ENCODE data around the gene GPATCH1. TPM values are rescaled to one million over a fixed set of nuclear protein-coding genes. Genes with fewer than 3 reads are reported as not detected.

GPATCH1 gene
- polyA plus RNA-seq, 1 donor from 2014 or later, result 11.5 TPM

- Histone ChIP-seq H2AFZ (ENCODE audit: low read depth, low read length) (no peak overlapping the region), H3K9ac (ENCODE audit: low read length) (no peak overlapping the region), H4K20me1 (ENCODE audit: insufficient read depth) (no peaks in the 10 kb centered on the region), H3K4me3 (ENCODE audit: low read length) (no peak overlapping the region), H3K27me3 (ENCODE audit: insufficient read depth, low read depth, low read length) (no peaks in the 10 kb centered on the region), H3K79me2 (replicated peaks; ENCODE audit: insufficient read depth, low read length) (no peaks in the 10 kb centered on the region), H3K36me3 (ENCODE audit: insufficient read depth, low read length) (no peaks in the 10 kb centered on the region), H3K27ac (ENCODE audit: low read length) (no peak overlapping the region), H3F3A (ENCODE audit: insufficient read depth, low read length, poor library complexity, severe bottlenecking) (no peaks in the 10 kb centered on the region), H3K4me2 (ENCODE audit: low read length) (no peak overlapping the region), H3K9me3 (ENCODE audit: low read length) (peaks cover 5% of the 10 kb centered on the region), H3K9me2 (ENCODE audit: insufficient read depth, low read length) (no peaks in the 10 kb centered on the region)
- TF ChIP-seq SMC3 (conservative IDR thresholded peaks at IDR 0.05; ENCODE audit: poor library complexity), result no peak
- TF ChIP-seq EZH2 (IDR thresholded peaks at IDR 0.05; ENCODE audit: borderline replicate concordance, insufficient read depth, low read length, poor library complexity, severe bottlenecking), result no peak
- TF ChIP-seq RAD21 (conservative IDR thresholded peaks at IDR 0.05), result no peak
- no peak for TF ChIP-seq MXI1 (conservative IDR thresholded peaks at IDR 0.05; ENCODE audit: poor library complexity, severe bottlenecking)
These were observed 86.5 kb downstream of the GPATCH1 start for GRCh38 chr19:33167438-33167837.

GRCh38 chr19:33168528-33168927 is 87.5 kb downstream of the GPATCH1 start:
- H3K27ac ChIP-seq (ENCODE audit: low read length), result no peak overlapping the region
- no peak overlapping the region for H3K9ac ChIP-seq (ENCODE audit: low read length)
- no peaks in the 10 kb centered on the region for H3K79me2 ChIP-seq (replicated peaks; ENCODE audit: insufficient read depth, low read length)
- no peaks in the 10 kb centered on the region for H3K27me3 ChIP-seq (ENCODE audit: insufficient read depth, low read depth, low read length)
- H3K4me2 ChIP-seq (ENCODE audit: low read length), result no peak overlapping the region
- H3K36me3 ChIP-seq (ENCODE audit: insufficient read depth, low read length), result no peaks in the 10 kb centered on the region
- TF ChIP-seq RAD21 (conservative IDR thresholded peaks at IDR 0.05), result no peak
- no peak for TF ChIP-seq POLR2AphosphoS5 (IDR thresholded peaks at IDR 0.05)
- TF ChIP-seq SMC3 (conservative IDR thresholded peaks at IDR 0.05; ENCODE audit: poor library complexity), result no peak
- H4K20me1 ChIP-seq (ENCODE audit: insufficient read depth), result no peaks in the 10 kb centered on the region
- H2AFZ ChIP-seq (ENCODE audit: low read depth, low read length), result no peak overlapping the region
- no peaks in the 10 kb centered on the region for H3K9me2 ChIP-seq (ENCODE audit: insufficient read depth, low read length)
- no peak overlapping the region for H3K4me3 ChIP-seq (ENCODE audit: low read length)
- H3K9me3 ChIP-seq (ENCODE audit: low read length), result peaks cover 5% of the 10 kb centered on the region
- H3F3A ChIP-seq (ENCODE audit: insufficient read depth, low read length, poor library complexity, severe bottlenecking), result no peaks in the 10 kb centered on the region

GRCh38 chr19:33171222-33171795 is 90.3 kb downstream of the GPATCH1 start:
- Histone ChIP-seq H3K27ac (ENCODE audit: low read length) (no peak overlapping the region), H3K9me2 (ENCODE audit: insufficient read depth, low read length) (no peaks in the 10 kb centered on the region), H3K9ac (ENCODE audit: low read length) (no peak overlapping the region), H3K4me3 (ENCODE audit: low read length) (no peak overlapping the region), H3K79me2 (replicated peaks; ENCODE audit: insufficient read depth, low read length) (no peaks in the 10 kb centered on the region), H3K9me3 (ENCODE audit: low read length) (peaks cover 5% of the 10 kb centered on the region), H3K36me3 (ENCODE audit: insufficient read depth, low read length) (no peaks in the 10 kb centered on the region), H4K20me1 (ENCODE audit: insufficient read depth) (no peaks in the 10 kb centered on the region), H3K4me2 (ENCODE audit: low read length) (no peak overlapping the region), H3F3A (ENCODE audit: insufficient read depth, low read length, poor library complexity, severe bottlenecking) (no peaks in the 10 kb centered on the region), H3K27me3 (ENCODE audit: insufficient read depth, low read depth, low read length) (no peaks in the 10 kb centered on the region), H2AFZ (ENCODE audit: low read depth, low read length) (no peak overlapping the region)
- TF ChIP-seq TAF1 (IDR thresholded peaks at IDR 0.05; ENCODE audit: low read depth) (no peak), RAD21 (conservative IDR thresholded peaks at IDR 0.05) (no peak), SMC3 (conservative IDR thresholded peaks at IDR 0.05; ENCODE audit: poor library complexity) (no peak), MXI1 (conservative IDR thresholded peaks at IDR 0.05; ENCODE audit: poor library complexity, severe bottlenecking) (no peak), REST (IDR thresholded peaks at IDR 0.05; ENCODE audit: borderline replicate concordance) (no peak)
